Pulmonary artery endothelial cell (primary cell): ENCODE measurements around the gene CD3G. TPM values are rescaled to one million over a fixed set of nuclear protein-coding genes. Genes with fewer than 3 reads are reported as not detected.
"Not testable (repeated sequence)": the region's sequence is repeated elsewhere in the genome, so short reads cannot be mapped to it uniquely, and the experiment has no call there.

Source experiments
- DNase-seq: peaks from one replicate; pipeline ENCODE4 v3.0.0-alpha.2; 2011; ENCODE audit warnings: low read depth, low spot score
- total RNA-seq: library from RNA; depleted of rRNA; stranded (reverse); fragments of >200 nt; gene quantifications from 2 replicates; pipeline ENCODE4 v1.2.3, GENCODE V29; 2014

The CD3G gene
- total RNA-seq = not detected in 2 replicates

GRCh38 chr11:118343981-118344515, at the start of gene CD3G:
TSS of gene CD3G (plus strand) at chr11:118344344. CDS start at chr11:118344424, 80 bp downstream.
- no peak for DNase-seq

- DNase-seq = no peak
These were observed 48.9 kb upstream of the CD3G start for GRCh38 chr11:118295199-118295598.

- no peak for DNase-seq
These were observed 48.2 kb upstream of the CD3G start for GRCh38 chr11:118295815-118296454.

GRCh38 chr11:118301600-118302195, 42.4 kb upstream of the CD3G start:
- no peak for DNase-seq

- DNase-seq = no peak
These were observed 39.9 kb upstream of the CD3G start for GRCh38 chr11:118304227-118304567.

- no peak for DNase-seq
These were observed 39.4 kb upstream of the CD3G start, which contains the start of gene CD3E for GRCh38 chr11:118304568-118305248. TSS of gene CD3E (plus strand) at chr11:118304730. CDS start at chr11:118304953, 223 bp downstream.

- DNase-seq = no peak
These were observed 38.4 kb upstream of the CD3G start for GRCh38 chr11:118305726-118306125.

- no peak for DNase-seq
These were observed 37.6 kb upstream of the CD3G start for GRCh38 chr11:118306556-118306955.

GRCh38 chr11:118308995-118309528, 35.1 kb upstream of the CD3G start:
- not testable (repeated sequence) for DNase-seq

GRCh38 chr11:118310271-118310670, 33.9 kb upstream of the CD3G start:
- no peak for DNase-seq

GRCh38 chr11:118310781-118311485, 33.2 kb upstream of the CD3G start:
- no peak for DNase-seq

- DNase-seq = no peak
These were observed 32.6 kb upstream of the CD3G start for GRCh38 chr11:118311518-118311917.

GRCh38 chr11:118312328-118312727, 31.8 kb upstream of the CD3G start:
- DNase-seq = no peak

- DNase-seq = no peak
These were observed 30.9 kb upstream of the CD3G start for GRCh38 chr11:118313242-118313641.

- DNase-seq = no peak
These were observed 29.1 kb upstream of the CD3G start for GRCh38 chr11:118314988-118315411.

- no peak for DNase-seq
These were observed 26.0 kb upstream of the CD3G start for GRCh38 chr11:118318124-118318523.

GRCh38 chr11:118318581-118319336, 25.4 kb upstream of the CD3G start:
- DNase-seq = no peak

GRCh38 chr11:118319337-118319707, 24.8 kb upstream of the CD3G start:
- no peak for DNase-seq

GRCh38 chr11:118320515-118320914, 23.6 kb upstream of the CD3G start:
- DNase-seq = no peak

GRCh38 chr11:118321386-118322082, 22.6 kb upstream of the CD3G start:
- DNase-seq = no peak
